Measurements from ENCODE around the gene RPS14.

Gene RPS14

DNA sequence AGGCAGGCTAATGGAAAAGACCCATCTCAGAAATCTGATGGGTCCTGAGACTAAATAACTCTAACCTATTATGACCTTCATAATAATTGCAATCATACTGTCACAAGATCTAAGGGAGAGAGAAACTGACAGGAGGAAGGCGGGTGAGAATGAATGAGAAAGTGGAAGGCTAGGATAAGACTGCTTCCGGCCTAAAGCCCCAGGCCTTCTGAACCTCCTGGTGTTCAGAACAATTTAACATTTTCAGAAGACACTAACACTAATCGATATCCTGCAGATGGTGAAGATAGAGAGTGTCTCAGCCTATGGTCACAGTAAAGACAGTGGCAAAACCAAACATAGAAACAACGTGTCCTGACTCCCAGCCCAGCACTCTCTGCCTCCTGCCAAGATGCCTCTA, 1.2 kb downstream of the RPS14 start:
- H3K27me3 ChIP-seq (ENCODE audit: insufficient read depth, low read length): no peaks in the 10 kb centered on the region
- H3K9me3 ChIP-seq (ENCODE audit: low read length): peaks cover 5% of the 10 kb centered on the region
- H3K36me3 ChIP-seq (ENCODE audit: insufficient read depth, low read length): peaks cover 48% of the 10 kb centered on the region
- peaks cover 17% of the 10 kb centered on the region for H3K4me1 ChIP-seq (ENCODE audit: insufficient read depth, low read length)
- H2AFZ ChIP-seq (ENCODE audit: low read depth, low read length): no peak overlapping the region
- H3K4me3 ChIP-seq (ENCODE audit: low read length): peak overlapping the region; percentile 95

DNA sequence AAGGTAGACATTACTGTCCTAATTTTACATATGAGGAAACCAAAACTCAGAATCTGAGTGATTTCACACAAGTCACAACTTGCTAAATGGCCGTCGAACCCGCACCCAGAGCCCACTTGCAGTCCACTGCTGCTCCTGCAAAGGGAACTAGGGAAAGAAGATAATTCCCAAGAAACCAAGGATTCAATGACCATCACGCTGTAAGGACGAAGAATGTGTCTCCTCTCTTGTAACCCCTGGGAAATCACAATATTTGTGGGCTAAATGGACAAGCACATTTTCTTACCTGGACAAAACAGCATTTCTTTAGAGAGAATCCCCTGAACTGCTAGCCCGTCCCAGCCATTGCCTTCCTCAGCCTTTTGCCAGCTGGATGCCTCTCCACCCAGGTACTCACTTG, 2.4 kb downstream of the RPS14 start:
- H3K9me3 ChIP-seq (ENCODE audit: low read length): peaks cover 5% of the 10 kb centered on the region
- H3K36me3 ChIP-seq (ENCODE audit: insufficient read depth, low read length): peaks cover 48% of the 10 kb centered on the region
- H2AFZ ChIP-seq (ENCODE audit: low read depth, low read length): no peak overlapping the region
- peaks cover 17% of the 10 kb centered on the region for H3K4me1 ChIP-seq (ENCODE audit: insufficient read depth, low read length)
- no peak overlapping the region for H3K4me3 ChIP-seq (ENCODE audit: low read length)
- H3K27me3 ChIP-seq (ENCODE audit: insufficient read depth, low read length): no peaks in the 10 kb centered on the region

DNA sequence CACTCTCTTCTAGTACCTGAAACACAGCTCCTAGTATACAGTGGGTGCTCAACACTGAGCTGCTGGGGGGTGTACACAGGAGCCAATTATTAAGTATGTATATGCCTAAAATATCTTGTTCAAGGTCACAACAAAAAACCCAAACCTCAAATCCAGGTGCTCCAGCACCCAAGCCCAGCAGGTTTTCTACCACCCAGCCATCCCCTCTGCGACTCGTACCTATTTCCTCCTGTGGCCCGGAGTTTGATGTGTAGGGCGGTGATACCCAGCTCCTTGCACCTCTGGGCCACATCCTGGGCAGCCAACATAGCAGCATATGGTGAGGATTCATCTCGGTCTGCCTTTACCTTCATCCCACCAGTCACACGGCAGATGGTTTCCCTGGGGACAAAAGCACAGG, 3.0 kb downstream of the RPS14 start:
- H3K27me3 ChIP-seq (ENCODE audit: insufficient read depth, low read length): no peaks in the 10 kb centered on the region
- H3K36me3 ChIP-seq (ENCODE audit: insufficient read depth, low read length): peaks cover 48% of the 10 kb centered on the region
- peaks cover 5% of the 10 kb centered on the region for H3K9me3 ChIP-seq (ENCODE audit: low read length)
- H3K4me3 ChIP-seq (ENCODE audit: low read length): no peak overlapping the region
- H2AFZ ChIP-seq (ENCODE audit: low read depth, low read length): no peak overlapping the region
- H3K4me1 ChIP-seq (ENCODE audit: insufficient read depth, low read length): peaks cover 17% of the 10 kb centered on the region

DNA sequence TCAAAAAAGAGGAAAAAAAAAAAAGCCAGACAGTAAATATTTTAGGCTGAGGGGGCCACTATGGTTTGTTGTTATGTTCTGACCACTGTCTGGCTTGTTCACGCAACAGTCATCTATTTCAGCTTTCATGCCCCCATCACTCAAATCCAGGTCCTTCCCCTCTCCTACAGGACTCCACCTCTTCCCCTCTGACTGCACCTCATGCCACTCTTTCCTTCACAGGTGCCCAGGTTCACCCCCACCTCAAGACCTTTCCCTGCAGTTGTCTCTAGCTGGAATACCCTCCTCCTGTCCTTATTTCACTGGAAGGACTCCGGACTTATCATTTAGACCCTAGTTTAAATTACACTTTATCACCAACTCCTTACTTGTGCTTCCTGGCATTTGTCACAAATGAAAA, 3.5 kb downstream of the RPS14 start:
- peaks cover 48% of the 10 kb centered on the region for H3K36me3 ChIP-seq (ENCODE audit: insufficient read depth, low read length)

DNA sequence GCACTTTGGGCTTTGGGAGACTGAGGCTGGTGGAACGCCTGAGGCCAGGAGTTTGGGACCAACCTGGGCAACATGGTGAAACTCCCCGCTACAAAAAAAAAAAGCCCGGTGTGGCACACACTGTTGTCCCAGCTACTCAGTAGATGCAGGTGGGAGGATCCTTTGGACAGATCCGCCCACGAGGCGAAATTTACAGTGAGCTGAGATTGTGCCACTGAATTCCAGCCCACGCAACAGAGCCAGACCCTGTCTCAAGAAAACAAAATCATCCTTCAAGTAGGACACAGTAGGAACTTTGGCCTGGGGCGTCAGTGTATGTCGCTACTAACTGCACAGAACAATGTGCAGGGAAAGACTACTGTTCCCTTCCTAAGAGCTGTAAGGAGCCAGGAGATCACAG, 4.8 kb downstream of the RPS14 start:
- peaks cover 48% of the 10 kb centered on the region for H3K36me3 ChIP-seq (ENCODE audit: insufficient read depth, low read length)
- H3K4me1 ChIP-seq (ENCODE audit: insufficient read depth, low read length): peaks cover 17% of the 10 kb centered on the region
- no peak overlapping the region for H2AFZ ChIP-seq (ENCODE audit: low read depth, low read length)
- H3K9me3 ChIP-seq (ENCODE audit: low read length): no peaks in the 10 kb centered on the region
- no peaks in the 10 kb centered on the region for H3K27me3 ChIP-seq (ENCODE audit: insufficient read depth, low read length)
- H3K4me3 ChIP-seq (ENCODE audit: low read length): no peak overlapping the region

More for the DNA sequence above, 3.5 kb downstream of the RPS14 start:
- H3K4me1 ChIP-seq (ENCODE audit: insufficient read depth, low read length): peaks cover 17% of the 10 kb centered on the region
- no peak overlapping the region for H2AFZ ChIP-seq (ENCODE audit: low read depth, low read length)
- H3K9me3 ChIP-seq (ENCODE audit: low read length): peaks cover 5% of the 10 kb centered on the region
- H3K27me3 ChIP-seq (ENCODE audit: insufficient read depth, low read length): no peaks in the 10 kb centered on the region
- H3K4me3 ChIP-seq (ENCODE audit: low read length): no peak overlapping the region

DNA sequence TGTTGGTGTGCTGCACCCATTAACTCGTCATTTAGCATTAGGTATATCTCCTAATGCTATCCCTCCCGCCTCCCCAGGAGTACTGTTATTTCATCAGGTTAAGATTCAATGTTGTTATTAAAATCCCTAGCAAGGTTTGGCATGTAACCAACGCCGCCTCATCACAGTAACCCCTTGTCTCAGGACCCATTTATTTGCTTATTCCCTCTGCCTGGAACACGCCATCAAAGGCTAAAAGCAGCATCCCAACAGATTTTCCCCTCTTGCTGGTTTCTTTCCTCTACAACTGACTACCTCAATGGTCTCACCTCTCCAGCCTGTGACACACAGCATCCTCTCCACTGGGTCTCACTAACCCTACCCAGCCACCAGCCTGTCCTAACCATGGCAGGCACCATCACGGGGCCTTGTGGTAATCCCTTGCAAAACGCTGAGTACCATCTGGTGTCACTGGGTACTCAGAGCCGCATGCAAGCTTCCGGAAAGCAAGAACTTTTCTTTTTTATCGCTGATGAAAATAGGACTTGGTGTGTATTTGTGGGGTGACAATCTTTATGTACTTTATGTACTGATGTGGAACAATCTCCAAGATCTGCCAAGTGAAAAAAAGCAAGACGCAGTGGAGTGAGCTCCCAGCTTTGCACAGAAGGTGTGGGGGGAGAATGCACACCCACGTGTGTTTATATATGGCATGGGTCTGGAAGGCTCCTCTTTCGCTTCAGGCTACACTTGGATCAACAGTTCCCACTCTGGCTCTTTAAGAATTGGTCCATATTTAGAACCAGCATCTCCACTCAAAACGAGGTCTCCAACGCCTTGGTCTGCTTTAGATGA, 6.1 kb downstream of the RPS14 start:
- Histone ChIP-seq H3K9me3 (ENCODE audit: low read length) (no peaks in the 10 kb centered on the region), H3K36me3 (ENCODE audit: insufficient read depth, low read length) (peaks cover 48% of the 10 kb centered on the region), H2AFZ (ENCODE audit: low read depth, low read length) (no peak overlapping the region), H3K27me3 (ENCODE audit: insufficient read depth, low read length) (no peaks in the 10 kb centered on the region), H3K4me3 (ENCODE audit: low read length) (no peak overlapping the region), H3K4me1 (ENCODE audit: insufficient read depth, low read length) (peaks cover 14% of the 10 kb centered on the region)

DNA sequence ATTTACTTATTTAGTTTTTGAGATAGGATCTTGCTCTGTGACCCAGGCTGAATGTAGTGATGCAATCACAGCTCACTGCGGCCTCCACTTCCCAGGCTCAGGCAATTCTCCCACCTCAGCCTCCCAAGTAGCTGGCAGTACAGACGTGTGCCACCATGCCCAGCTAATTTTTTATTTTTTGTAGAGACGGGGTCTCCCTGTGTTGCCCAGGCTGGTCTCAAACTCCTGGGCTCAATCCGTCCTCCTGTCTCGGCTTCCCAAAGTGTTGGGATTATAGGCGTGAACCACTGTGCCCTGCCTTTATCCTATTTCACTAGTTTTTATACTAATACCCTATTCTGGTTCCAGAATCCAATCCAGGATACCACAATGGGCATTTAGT, 6.8 kb downstream of the RPS14 start:
- no peak overlapping the region for H3K4me3 ChIP-seq (ENCODE audit: low read length)
- H3K4me1 ChIP-seq (ENCODE audit: insufficient read depth, low read length): peaks cover 6% of the 10 kb centered on the region
- no peaks in the 10 kb centered on the region for H3K27me3 ChIP-seq (ENCODE audit: insufficient read depth, low read length)
- peaks cover 44% of the 10 kb centered on the region for H3K36me3 ChIP-seq (ENCODE audit: insufficient read depth, low read length)
- H2AFZ ChIP-seq (ENCODE audit: low read depth, low read length): no peak overlapping the region
- H3K9me3 ChIP-seq (ENCODE audit: low read length): no peaks in the 10 kb centered on the region

DNA sequence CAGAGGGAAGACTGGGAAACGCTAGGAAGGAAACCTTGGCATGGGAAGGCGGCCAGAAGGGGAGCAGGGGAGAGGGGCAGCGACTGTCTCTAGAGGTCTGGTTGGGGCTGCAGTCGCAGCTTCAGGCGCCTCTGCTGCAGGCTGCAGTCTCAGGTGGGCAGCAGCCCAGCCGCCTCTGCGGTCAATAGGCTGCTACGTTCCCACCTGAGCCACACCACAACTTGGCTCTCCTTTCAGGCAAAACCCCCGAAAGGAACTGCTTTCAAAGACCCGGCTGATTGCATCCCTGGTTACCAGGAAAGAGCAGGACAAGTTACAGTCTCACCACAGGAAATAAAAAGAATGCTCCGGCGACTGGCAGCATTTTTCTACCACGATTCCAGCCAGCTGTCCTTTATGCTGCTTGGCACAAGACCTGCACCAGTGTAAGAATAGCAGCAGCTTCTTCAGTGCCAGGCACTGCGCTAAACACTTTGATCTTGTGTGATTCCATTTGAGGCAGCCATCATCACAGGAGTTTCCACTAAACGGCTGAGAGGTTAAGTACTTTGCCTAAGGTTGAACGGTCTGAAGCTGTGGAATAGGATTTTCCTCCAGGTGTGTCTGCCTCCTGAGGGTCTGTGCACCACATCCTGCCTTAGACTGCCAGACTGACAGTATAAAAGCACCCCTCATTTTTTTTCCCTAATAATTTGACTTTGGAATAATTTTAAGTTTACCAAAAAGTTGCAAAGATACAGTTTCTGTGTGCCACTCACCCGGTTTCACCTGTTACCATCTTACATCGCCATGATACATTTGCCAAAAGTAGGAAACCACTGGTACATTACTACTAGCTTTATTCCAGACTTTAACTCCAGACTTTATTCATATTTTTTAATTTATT, 7.5 kb downstream of the RPS14 start:
- Histone ChIP-seq H3K9me3 (ENCODE audit: low read length) (no peaks in the 10 kb centered on the region), H3K4me1 (ENCODE audit: insufficient read depth, low read length) (no peaks in the 10 kb centered on the region), H3K36me3 (ENCODE audit: insufficient read depth, low read length) (peaks cover 38% of the 10 kb centered on the region), H3K27me3 (ENCODE audit: insufficient read depth, low read length) (no peaks in the 10 kb centered on the region), H2AFZ (ENCODE audit: low read depth, low read length) (no peak overlapping the region), H3K4me3 (ENCODE audit: low read length) (no peak overlapping the region)

DNA sequence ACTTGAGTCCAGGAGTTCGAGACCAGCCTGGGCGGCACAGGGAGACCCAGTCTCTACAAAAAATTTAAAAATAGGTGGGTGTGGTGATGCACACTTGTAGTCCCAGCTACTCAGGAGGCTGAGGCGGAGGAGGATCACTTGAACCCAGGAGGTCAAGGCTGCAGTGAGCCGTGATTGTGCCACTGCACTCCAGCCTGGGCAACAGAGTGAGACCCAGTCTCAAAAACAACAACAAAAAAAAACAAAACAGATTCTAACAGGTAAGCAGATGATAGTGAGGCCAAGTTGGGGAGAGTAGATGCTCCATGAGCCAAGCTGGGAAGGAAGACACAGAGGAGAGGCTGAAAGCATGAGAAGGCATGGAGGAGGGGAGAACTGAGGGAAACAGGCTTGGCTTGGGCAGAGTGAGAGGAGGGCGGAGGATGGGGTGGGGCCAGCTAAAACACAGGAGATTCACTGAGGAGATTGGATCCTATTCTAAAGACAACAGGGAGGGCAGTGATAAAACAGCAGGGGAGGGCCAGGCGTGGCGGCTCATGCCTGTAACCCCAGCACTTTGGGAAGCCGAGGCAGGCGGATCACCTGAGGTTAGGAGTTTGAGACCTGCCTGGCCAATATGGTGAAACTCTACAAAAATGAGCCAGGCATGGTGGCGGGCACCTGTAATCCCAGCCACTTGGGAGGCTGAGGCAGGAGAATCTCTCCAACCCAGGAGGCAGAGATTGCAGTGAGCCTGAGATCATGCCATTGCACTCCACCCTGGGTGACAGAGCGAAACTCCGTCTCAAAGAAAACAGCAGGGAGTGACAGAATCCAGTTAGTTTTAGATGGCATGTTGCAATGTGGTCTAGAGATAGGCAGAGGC, 8.4 kb downstream of the RPS14 start:
- H2AFZ ChIP-seq (ENCODE audit: low read depth, low read length): no peak overlapping the region
- peaks cover 29% of the 10 kb centered on the region for H3K36me3 ChIP-seq (ENCODE audit: insufficient read depth, low read length)
- no peaks in the 10 kb centered on the region for H3K27me3 ChIP-seq (ENCODE audit: insufficient read depth, low read length)
- no peaks in the 10 kb centered on the region for H3K4me1 ChIP-seq (ENCODE audit: insufficient read depth, low read length)
- no peaks in the 10 kb centered on the region for H3K9me3 ChIP-seq (ENCODE audit: low read length)
- H3K4me3 ChIP-seq (ENCODE audit: low read length): no peak overlapping the region

DNA sequence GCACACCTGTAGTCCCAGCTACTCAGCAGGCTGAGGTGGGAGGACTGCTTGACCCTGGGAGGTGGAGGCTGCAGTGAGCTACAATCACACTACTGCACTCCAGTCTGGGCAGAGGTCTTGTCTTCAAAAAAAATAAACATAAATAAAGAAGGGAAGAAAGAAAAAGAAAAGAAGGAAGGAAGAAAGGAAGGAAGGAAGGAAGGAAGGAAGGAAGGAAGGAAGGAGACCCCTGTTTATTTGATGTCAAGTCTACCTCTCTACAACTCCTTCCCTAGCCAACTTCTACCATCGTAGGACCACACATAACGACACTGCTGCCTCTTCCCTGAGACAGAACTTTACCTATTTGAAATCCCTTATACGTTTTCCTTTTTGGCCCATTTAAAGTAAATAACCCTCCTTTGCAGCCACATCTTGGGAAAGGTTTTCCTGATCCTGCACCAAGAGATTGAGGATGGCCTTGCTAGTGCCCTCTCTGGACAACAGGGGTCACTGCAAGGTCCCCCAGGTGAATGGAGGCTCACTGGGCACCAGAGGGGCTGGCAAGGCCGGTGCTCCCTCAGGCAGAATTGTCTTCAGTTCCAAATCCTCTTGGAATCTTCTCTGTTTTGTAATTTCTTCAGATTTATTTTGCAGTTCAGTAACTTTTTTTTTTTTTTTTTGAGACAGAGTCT, 10.5 kb downstream of the RPS14 start:
- peaks cover 7% of the 10 kb centered on the region for H3K36me3 ChIP-seq (ENCODE audit: insufficient read depth, low read length)
- no peak overlapping the region for H3K4me3 ChIP-seq (ENCODE audit: low read length)
- H3K4me1 ChIP-seq (ENCODE audit: insufficient read depth, low read length): no peaks in the 10 kb centered on the region
- H3K9me3 ChIP-seq (ENCODE audit: low read length): no peaks in the 10 kb centered on the region
- H3K27me3 ChIP-seq (ENCODE audit: insufficient read depth, low read length): no peaks in the 10 kb centered on the region
- H2AFZ ChIP-seq (ENCODE audit: low read depth, low read length): no peak overlapping the region

DNA sequence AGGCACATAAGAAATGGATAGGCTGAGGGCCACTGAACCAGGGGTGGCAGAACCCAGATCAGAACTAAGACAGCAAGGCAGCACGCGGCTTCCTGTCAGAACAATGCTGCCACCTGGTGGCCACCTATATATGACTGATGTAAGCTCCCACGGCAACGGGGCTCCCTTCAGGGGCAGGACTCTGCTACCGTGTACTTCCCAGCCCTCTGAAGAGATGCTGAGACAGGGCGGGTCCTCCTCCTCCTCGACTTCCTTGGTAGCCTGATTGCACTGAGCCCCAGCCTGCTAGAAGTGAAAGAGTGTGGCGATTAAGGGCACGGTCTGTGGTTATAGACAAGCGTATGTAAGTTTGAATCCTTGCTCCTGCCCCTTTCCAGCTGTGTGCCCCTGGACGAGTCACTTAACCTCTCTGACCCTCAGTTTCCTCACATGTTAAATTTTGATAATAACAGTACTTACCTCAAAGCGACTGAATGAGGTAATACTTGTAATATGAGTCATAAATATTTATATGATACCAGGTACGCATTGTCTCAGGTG, 13.3 kb downstream of the RPS14 start:
- no peaks in the 10 kb centered on the region for H3K27me3 ChIP-seq (ENCODE audit: insufficient read depth, low read length)
- no peaks in the 10 kb centered on the region for H3K9me3 ChIP-seq (ENCODE audit: low read length)
- H3K4me3 ChIP-seq (ENCODE audit: low read length): no peak overlapping the region
- no peak overlapping the region for H2AFZ ChIP-seq (ENCODE audit: low read depth, low read length)
- H3K36me3 ChIP-seq (ENCODE audit: insufficient read depth, low read length): no peaks in the 10 kb centered on the region
- H3K4me1 ChIP-seq (ENCODE audit: insufficient read depth, low read length): no peaks in the 10 kb centered on the region

DNA sequence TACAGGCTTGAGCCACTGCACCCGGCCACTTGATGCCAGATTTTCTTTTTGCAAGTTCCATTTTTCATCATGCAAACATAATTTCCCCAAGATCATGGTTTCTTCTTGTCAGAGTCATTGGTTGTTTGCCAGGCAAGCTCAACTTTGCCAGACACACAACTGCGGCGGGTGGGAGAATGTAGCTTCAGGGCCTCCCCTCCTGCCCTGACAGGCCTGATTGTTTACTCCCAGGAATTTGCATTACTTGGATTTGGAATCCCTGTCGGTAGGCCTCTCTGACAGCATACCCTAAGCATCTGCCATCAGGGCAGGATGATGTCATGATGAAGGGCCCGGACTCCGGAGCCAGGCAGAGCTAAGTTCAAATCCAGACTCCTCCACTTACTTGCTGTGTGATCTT, 15.1 kb downstream of the RPS14 start:
- no peaks in the 10 kb centered on the region for H3K36me3 ChIP-seq (ENCODE audit: insufficient read depth, low read length)
- no peaks in the 10 kb centered on the region for H3K27me3 ChIP-seq (ENCODE audit: insufficient read depth, low read length)
- no peak overlapping the region for H2AFZ ChIP-seq (ENCODE audit: low read depth, low read length)
- H3K9me3 ChIP-seq (ENCODE audit: low read length): no peaks in the 10 kb centered on the region
- no peaks in the 10 kb centered on the region for H3K4me1 ChIP-seq (ENCODE audit: insufficient read depth, low read length)
- H3K4me3 ChIP-seq (ENCODE audit: low read length): no peak overlapping the region

All from neuron (in vitro differentiated cells).